ENCODE measurements around the gene SOHLH1. TPM values are rescaled to one million over a fixed set of nuclear protein-coding genes. Genes with fewer than 3 reads are reported as not detected.
A peak's percentile ranks its signal among the peaks of the same experiment; 100 is the strongest.

The SOHLH1 gene
- total RNA-seq, 1 donor from 2014 or later, result not detected

DNA sequence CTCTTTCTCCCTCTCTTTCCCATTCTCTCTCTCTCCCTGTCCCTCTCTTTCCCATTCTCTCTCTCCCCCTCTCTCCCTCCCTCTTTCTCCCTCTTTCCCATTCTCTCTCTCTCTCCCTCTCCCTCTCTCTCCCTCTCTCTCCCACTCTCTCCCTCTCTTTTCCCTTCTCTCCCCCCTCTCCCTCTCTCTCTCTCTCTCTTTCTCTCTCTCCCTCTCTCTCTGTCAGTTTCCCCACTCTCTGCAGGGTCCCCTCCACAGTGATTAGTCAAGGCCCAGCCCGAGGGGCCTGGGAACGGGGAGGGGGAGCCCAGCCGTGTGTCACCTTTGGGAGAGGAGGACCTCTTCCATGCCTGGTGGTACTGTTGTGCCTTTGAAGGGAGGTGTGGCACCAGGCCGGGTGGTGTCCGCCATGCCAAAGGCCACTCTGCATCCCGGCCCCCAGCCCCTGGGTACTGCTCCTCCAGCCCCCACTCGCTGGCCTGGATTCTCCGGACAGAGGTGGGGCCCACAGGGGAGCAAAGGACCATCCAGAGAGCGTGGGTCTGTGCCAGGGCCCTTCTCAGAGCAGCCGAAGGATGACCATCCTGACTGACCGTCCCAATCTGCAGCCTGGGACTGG is 28.1 kb upstream of the SOHLH1 start:
- H3K36me3 Mint-ChIP-seq, result no peaks in the 10 kb centered on the region
- no peaks in the 10 kb centered on the region for H3K4me1 ChIP-seq
- no peak overlapping the region for H2AFZ ChIP-seq (replicated peaks)
- H3K4me2 ChIP-seq, result no peak overlapping the region
- H3K9ac ChIP-seq, result no peak overlapping the region
- no peaks in the 10 kb centered on the region for H3K27me3 ChIP-seq
- no peak for DNase-seq (ENCODE audit: low spot score)
- no peaks in the 10 kb centered on the region for H3K36me3 ChIP-seq
- no peaks in the 10 kb centered on the region for H3F3A ChIP-seq (ENCODE audit: low read depth)
- H3K9me3 Mint-ChIP-seq, result peaks cover 13% of the 10 kb centered on the region
- H3K4me3 ChIP-seq, result no peak overlapping the region
- no peak overlapping the region for H3K27ac Mint-ChIP-seq
- TF ChIP-seq EZH2 (IDR thresholded peaks at IDR 0.05) (no peak), EZH2phosphoT487 (IDR thresholded peaks at IDR 0.05) (no peak)
- TF ChIP-seq, protein P1, sequence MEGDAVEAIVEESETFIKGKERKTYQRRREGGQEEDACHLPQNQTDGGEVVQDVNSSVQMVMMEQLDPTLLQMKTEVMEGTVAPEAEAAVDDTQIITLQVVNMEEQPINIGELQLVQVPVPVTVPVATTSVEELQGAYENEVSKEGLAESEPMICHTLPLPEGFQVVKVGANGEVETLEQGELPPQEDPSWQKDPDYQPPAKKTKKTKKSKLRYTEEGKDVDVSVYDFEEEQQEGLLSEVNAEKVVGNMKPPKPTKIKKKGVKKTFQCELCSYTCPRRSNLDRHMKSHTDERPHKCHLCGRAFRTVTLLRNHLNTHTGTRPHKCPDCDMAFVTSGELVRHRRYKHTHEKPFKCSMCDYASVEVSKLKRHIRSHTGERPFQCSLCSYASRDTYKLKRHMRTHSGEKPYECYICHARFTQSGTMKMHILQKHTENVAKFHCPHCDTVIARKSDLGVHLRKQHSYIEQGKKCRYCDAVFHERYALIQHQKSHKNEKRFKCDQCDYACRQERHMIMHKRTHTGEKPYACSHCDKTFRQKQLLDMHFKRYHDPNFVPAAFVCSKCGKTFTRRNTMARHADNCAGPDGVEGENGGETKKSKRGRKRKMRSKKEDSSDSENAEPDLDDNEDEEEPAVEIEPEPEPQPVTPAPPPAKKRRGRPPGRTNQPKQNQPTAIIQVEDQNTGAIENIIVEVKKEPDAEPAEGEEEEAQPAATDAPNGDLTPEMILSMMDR (IDR thresholded peaks at IDR 0.05), result no peak
- no peak overlapping the region for H3K4me3 Mint-ChIP-seq
- peaks cover 14% of the 10 kb centered on the region for H3K27me3 Mint-ChIP-seq (ENCODE audit: insufficient read depth, low read depth)
- H3K27ac ChIP-seq, result no peak overlapping the region
- no peaks in the 10 kb centered on the region for H3K79me2 ChIP-seq (ENCODE audit: low read depth)
- H3K4me1 Mint-ChIP-seq, result no peaks in the 10 kb centered on the region
- H4K20me1 ChIP-seq (ENCODE audit: low read depth), result no peaks in the 10 kb centered on the region
- no peaks in the 10 kb centered on the region for H3K9me3 ChIP-seq (ENCODE audit: low read depth)

DNA sequence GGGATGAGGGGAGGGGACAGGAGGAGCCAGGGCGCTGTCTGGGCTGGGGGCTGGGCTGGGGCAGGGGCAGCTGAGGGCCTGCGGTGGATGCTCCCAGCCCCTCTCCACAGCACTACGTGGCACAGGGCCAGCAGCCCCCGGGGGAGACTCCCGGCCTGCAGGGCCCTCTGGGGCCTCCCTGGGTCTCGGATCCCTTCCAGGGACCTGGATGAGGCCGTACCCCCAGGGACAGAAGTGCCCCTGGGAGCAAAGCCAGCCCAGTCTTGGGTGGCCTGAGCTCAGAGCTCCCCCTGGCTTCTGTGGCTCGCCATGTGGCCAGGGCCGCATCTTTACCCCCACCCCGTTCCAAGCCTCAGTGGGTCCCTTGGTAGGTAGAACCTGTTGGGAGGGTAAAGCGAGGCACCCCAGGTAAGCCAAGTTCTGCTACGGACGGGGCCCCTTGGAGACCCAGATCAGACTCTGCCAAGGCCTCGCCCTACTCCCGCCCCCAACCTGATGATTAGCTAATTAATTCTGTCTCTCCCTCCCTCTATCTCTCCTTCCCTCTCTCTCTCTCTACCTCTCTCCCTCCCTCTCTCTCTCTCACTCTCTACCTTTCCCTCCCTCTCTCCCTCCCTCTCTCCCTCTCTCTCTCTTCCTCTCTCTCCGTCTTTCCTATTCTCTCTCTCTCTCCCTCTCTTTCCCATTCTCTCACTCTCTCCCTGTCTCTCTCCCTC is 27.0 kb upstream of the SOHLH1 start:
- no peak overlapping the region for H3K27ac ChIP-seq
- no peak overlapping the region for H2AFZ ChIP-seq (replicated peaks)
- H3K4me1 ChIP-seq, result no peaks in the 10 kb centered on the region
- Mint-ChIP-seq H3K27me3 (ENCODE audit: insufficient read depth, low read depth) (peaks cover 12% of the 10 kb centered on the region), H3K27ac (no peak overlapping the region), H3K9me3 (peaks cover 6% of the 10 kb centered on the region), H3K36me3 (no peaks in the 10 kb centered on the region), H3K4me3 (no peak overlapping the region), H3K4me1 (no peaks in the 10 kb centered on the region)
- no peak for DNase-seq (ENCODE audit: low spot score)
- no peaks in the 10 kb centered on the region for H3K27me3 ChIP-seq
- no peaks in the 10 kb centered on the region for H3K36me3 ChIP-seq
- no peaks in the 10 kb centered on the region for H3K79me2 ChIP-seq (ENCODE audit: low read depth)
- no peaks in the 10 kb centered on the region for H3K9me3 ChIP-seq (ENCODE audit: low read depth)
- TF ChIP-seq, protein P1 (IDR thresholded peaks at IDR 0.05), result peak; percentile 16
- no peak for TF ChIP-seq EZH2 (IDR thresholded peaks at IDR 0.05)
- no peak overlapping the region for H3K9ac ChIP-seq
- H3K4me3 ChIP-seq, result no peak overlapping the region
- H3K4me2 ChIP-seq, result no peak overlapping the region
- H3F3A ChIP-seq (ENCODE audit: low read depth), result no peaks in the 10 kb centered on the region
- no peaks in the 10 kb centered on the region for H4K20me1 ChIP-seq (ENCODE audit: low read depth)

DNA sequence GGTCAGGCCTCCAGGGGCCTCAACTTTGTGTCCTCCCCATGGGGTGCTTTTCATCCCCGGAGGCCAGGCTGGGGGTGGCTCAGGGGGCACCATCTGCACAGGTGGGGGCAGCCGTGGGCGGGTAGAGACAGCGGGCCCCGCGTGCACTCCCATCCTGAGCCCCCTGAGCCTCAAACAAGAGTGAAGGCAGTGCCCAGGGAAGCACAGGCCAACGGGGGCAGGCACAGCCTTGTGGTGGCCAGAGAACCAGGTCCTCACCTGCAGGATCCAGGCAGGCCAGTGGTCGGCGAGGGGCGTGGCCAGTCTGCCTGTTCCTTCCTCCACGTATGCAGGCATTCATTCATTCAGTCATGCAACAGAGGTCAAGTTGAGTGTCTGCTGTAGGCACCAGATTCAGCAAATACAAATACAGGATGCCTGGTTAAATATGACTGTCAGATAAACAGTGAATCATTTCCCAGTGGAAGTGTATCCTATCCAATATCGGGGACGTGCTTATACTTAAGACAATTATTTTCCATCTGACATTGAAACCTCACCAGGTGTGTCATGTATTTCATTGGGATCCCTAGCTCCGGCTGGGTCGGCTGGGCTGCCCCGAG is 25.0 kb upstream of the SOHLH1 start:
- Histone ChIP-seq H3K9me3 (ENCODE audit: low read depth) (no peaks in the 10 kb centered on the region), H3K79me2 (ENCODE audit: low read depth) (no peaks in the 10 kb centered on the region), H3K27me3 (no peaks in the 10 kb centered on the region), H3K27ac (no peak overlapping the region), H3K9ac (no peak overlapping the region), H3K4me1 (no peaks in the 10 kb centered on the region), H3K36me3 (no peaks in the 10 kb centered on the region), H3K4me2 (no peak overlapping the region), H3K4me3 (no peak overlapping the region), H4K20me1 (ENCODE audit: low read depth) (no peaks in the 10 kb centered on the region), H3F3A (ENCODE audit: low read depth) (no peaks in the 10 kb centered on the region), H2AFZ (replicated peaks) (no peak overlapping the region)
- H3K27me3 Mint-ChIP-seq (ENCODE audit: insufficient read depth, low read depth), result peaks cover 7% of the 10 kb centered on the region
- H3K4me1 Mint-ChIP-seq, result no peaks in the 10 kb centered on the region
- H3K9me3 Mint-ChIP-seq, result no peaks in the 10 kb centered on the region
- DNase-seq (ENCODE audit: low spot score), result no peak
- TF ChIP-seq EZH2 (IDR thresholded peaks at IDR 0.05), result no peak
- TF ChIP-seq, protein P1 (IDR thresholded peaks at IDR 0.05), result no peak
- no peak for TF ChIP-seq EZH2phosphoT487 (IDR thresholded peaks at IDR 0.05)
- no peak overlapping the region for H3K4me3 Mint-ChIP-seq
- no peak overlapping the region for H3K27ac Mint-ChIP-seq
- no peaks in the 10 kb centered on the region for H3K36me3 Mint-ChIP-seq
